HCT116 (cell line): Measurements from ENCODE around the gene ZNF20. TPM values are rescaled to one million over a fixed set of nuclear protein-coding genes. Genes with fewer than 3 reads are reported as not detected.

Experiments used
- ATAC-seq: fragments of 200-7000 bp; cut with Tn5 transposase; 2 replicates; pipeline ENCODE4 v1.9.1; 2020; ENCODE audit warnings: mild to moderate bottlenecking, moderate library complexity
- BruUV-seq: library from RNA; stranded (reverse); fragments of 400-500 nt; replicated peaks from 2 replicates; lab custom pipeline; 2021; lab: Mats Ljungman, UMichigan
- CTCF ChIA-PET: fragments of 300-600 bp; sonication (Branson Sonifier 250); formaldehyde crosslinking; loops from one replicate; lab custom pipeline; 2021; ENCODE audit warnings: antibody characterized with exemption; lab: Charles Lee
- POLR2A ChIA-PET: fragments of 300-600, 350-600 bp; sonication (Branson Sonifier 250); formaldehyde crosslinking; loops from one replicate; lab custom pipeline; 2021; ENCODE audit warnings: antibody characterized with exemption; lab: Charles Lee
- RAD21 ChIA-PET, 2 experiments: fragments of 300-600 bp; sonication (Branson Sonifier 250); formaldehyde crosslinking; loops; one replicate each; lab custom pipeline; 2023; ENCODE audit warnings: low total read pairs in 2 of 2; ENCODE audit not compliant: uncharacterized antibody in 2 of 2, unreplicated experiment in 2 of 2, low non-redundant PET in 1 of 2; lab: Charles Lee
- DNase-seq: peaks from one replicate; pipeline ENCODE4 v3.0.0-alpha.2; 2010; ENCODE audit warnings: low read depth, low spot score
- H2AFZ ChIP-seq: fragments of 200-600 bp; shearing (Covaris generic), sonication (generic); 2 replicates; pipeline ENCODE4 v1.6.1; 2017; ENCODE audit warnings: low read depth, mixed run types, mixed read lengths, antibody characterized with exemption, low read length; ENCODE audit not compliant: poor library complexity, severe bottlenecking
- H3K27ac ChIP-seq: 2 replicates; pipeline ENCODE4 v1.5.1; 2012; ENCODE audit warnings: low read depth, low read length
- H3K27me3 ChIP-seq: fragments of 200-600 bp; sonication (generic); 2 replicates; pipeline ENCODE4 v1.6.1; 2016; ENCODE audit warnings: mixed run types, low read length, mixed read lengths; ENCODE audit not compliant: insufficient read depth
- H3K36me3 ChIP-seq, 2 experiments: fragments of 200-500 bp in 1 of 2; fragments of 200-600 bp in 1 of 2; sonication (Bioruptor generic) in 1 of 2; sonication (generic) in 1 of 2; 2 replicates each; pipeline versions ENCODE4 v1.5.1 to v1.6.1; 2014 to 2016; ENCODE audit warnings: low read length in 2 of 2, inconsistent platforms in 1 of 2, mixed read lengths in 1 of 2, mixed run types in 1 of 2; ENCODE audit not compliant: insufficient read depth in 2 of 2, control insufficient read depth in 1 of 2
- H3K4me1 ChIP-seq, 2 experiments: fragments of 200-600 bp in 1 of 2; sonication (generic) in 1 of 2; 2 replicates each; pipeline versions ENCODE4 v1.5.1 to v1.6.1; 2012 to 2017; ENCODE audit warnings: low read length in 2 of 2, inconsistent platforms in 1 of 2, mild to moderate bottlenecking in 1 of 2, mixed read lengths in 1 of 2, mixed run types in 1 of 2, moderate library complexity in 1 of 2; ENCODE audit not compliant: insufficient read depth in 2 of 2, control insufficient read depth in 1 of 2
- H3K4me2 ChIP-seq: fragments of 200-600 bp; sonication (generic); 2 replicates; pipeline ENCODE4 v1.6.1; 2017; ENCODE audit warnings: mixed run types, low read length, mixed read lengths
- H3K4me3 ChIP-seq, 2 experiments: fragments of 200-600 bp in 1 of 2; sonication (generic) in 1 of 2; replicated peaks in 1 of 2; 2 replicates each; pipeline ENCODE4 v1.5.1; 2011 to 2016; ENCODE audit warnings: low read length in 2 of 2, control low read depth in 1 of 2, low read depth in 1 of 2, mild to moderate bottlenecking in 1 of 2, mixed read lengths in 1 of 2, mixed run types in 1 of 2
- H3K79me2 ChIP-seq: fragments of 200-600 bp; sonication (generic); 2 replicates; pipeline ENCODE4 v1.6.1; 2017; ENCODE audit warnings: mild to moderate bottlenecking, mixed run types, low read length, moderate library complexity, mixed read lengths; ENCODE audit not compliant: insufficient read depth
- H3K9ac ChIP-seq: fragments of 200-600 bp; sonication (generic); 2 replicates; pipeline ENCODE4 v1.6.1; 2016; ENCODE audit warnings: low read length, mixed read lengths
- H3K9me2 ChIP-seq: fragments of 200-600 bp; sonication (generic), shearing (Covaris generic); 2 replicates; pipeline ENCODE4 v1.6.1; 2017; ENCODE audit warnings: mixed run types, mild to moderate bottlenecking, moderate library complexity; ENCODE audit not compliant: insufficient read depth
- H3K9me3 ChIP-seq, 2 experiments: fragments of 200-500 bp in 1 of 2; fragments of 200-600 bp in 1 of 2; sonication (Bioruptor generic) in 1 of 2; sonication (generic) in 1 of 2; 2 replicates each; pipeline ENCODE4 v1.6.1; 2014 to 2017; ENCODE audit warnings: low read length in 2 of 2, mixed read lengths in 2 of 2, inconsistent platforms in 1 of 2, low read depth in 1 of 2, mild to moderate bottlenecking in 1 of 2, mixed run types in 1 of 2, moderate library complexity in 1 of 2; ENCODE audit not compliant: control insufficient read depth in 1 of 2, insufficient read depth in 1 of 2
- H4K20me1 ChIP-seq: fragments of 200-600 bp; sonication (generic), shearing (Covaris generic); 2 replicates; pipeline ENCODE4 v1.6.1; 2017; ENCODE audit warnings: mixed run types, mild to moderate bottlenecking, moderate library complexity; ENCODE audit not compliant: insufficient read depth
- CBX3 ChIP-seq: IDR thresholded peaks from 2 replicates; pipeline ENCODE4 v1.6.1; 2012; ENCODE audit warnings: low read depth
- CTCF ChIP-seq, 3 experiments: fragments of 200-600 bp in 1 of 3; sonication (generic) in 1 of 3; IDR thresholded peaks in 2 of 3; conservative IDR thresholded peaks in 1 of 3; 2 replicates each; pipeline ENCODE4 v1.5.1; 2012 to 2017; ENCODE audit warnings: low read depth in 2 of 3, low read length in 2 of 3, antibody characterized with exemption in 1 of 3, borderline replicate concordance in 1 of 3, control low read depth in 1 of 3, mild to moderate bottlenecking in 1 of 3, mixed read lengths in 1 of 3, mixed run types in 1 of 3, moderate library complexity in 1 of 3; ENCODE audit not compliant: insufficient read depth in 1 of 3
- MAX ChIP-seq: IDR thresholded peaks from 2 replicates; pipeline ENCODE4 v1.6.1; 2012
- POLR2AphosphoS5 ChIP-seq: IDR thresholded peaks from 2 replicates; pipeline ENCODE4 v1.6.1; 2011; ENCODE audit warnings: mild to moderate bottlenecking, low read depth, low read length, moderate library complexity
- RAD21 ChIP-seq: IDR thresholded peaks from 2 replicates; pipeline ENCODE4 v1.6.1; 2012; ENCODE audit warnings: low read depth, mild to moderate bottlenecking
- intact Hi-C: fragments of 100-400 bp; cut with micrococcal nuclease; formaldehyde crosslinking; loops from 2 replicates; pipeline ENCODE4 v1.10.0; 2022
- total RNA-seq: library from RNA; stranded (reverse); gene quantifications from one replicate; pipeline ENCODE4 v1.2.1, GENCODE V29; 2021; ENCODE audit not compliant: unreplicated experiment

ZNF20 gene
- total RNA-seq, 1 experiment from 2014 or later, result 1.0 TPM

- peak overlapping the region; percentile 60 for H3K4me2 ChIP-seq
- peak; percentile 85 for ATAC-seq
- TF ChIP-seq MAX, result no peak
- TF ChIP-seq RAD21, result peak; percentile 85
- peak; percentile 36; the same call in 1 of the 2 replicates for TF ChIP-seq CBX3
- peak; percentile 68 to 71 (median 69); a peak in 5 of 6 replicates for TF ChIP-seq CTCF (IDR thresholded peaks at IDR 0.05 in 2 of 3, conservative IDR thresholded peaks at IDR 0.05 in 1 of 3; ENCODE audit: borderline replicate concordance in 1 of 3, insufficient read depth in 1 of 3, low read depth in 2 of 3, low read length in 2 of 3)
- no peak for TF ChIP-seq POLR2AphosphoS5
- TF ChIP-seq, all 23 proteins: peak for 3
- Histone ChIP-seq H3K9me2 (no peaks in the 10 kb centered on the region), H2AFZ (no peak overlapping the region), H3K4me3 (peak overlapping the region; percentile 44 to 50), H3K79me2 (no peaks in the 10 kb centered on the region), H4K20me1 (no peaks in the 10 kb centered on the region), H3K9me3 (peaks cover 11 to 14% of the 10 kb centered on the region in 2 experiments; a peak in 2 of 4 replicates), H3K4me1 (no peaks in the 10 kb centered on the region), H3K27me3 (no peaks in the 10 kb centered on the region), H3K9ac (no peak overlapping the region), H3K36me3 (no peaks in the 10 kb centered on the region), H3K27ac (no peak overlapping the region)
- intact Hi-C loops, result loop anchor here (1.0 kb wide), 2 partner anchors 217 to 259 kb away; no protein-coding TSS in a partner anchor
- ChIA-PET CTCF (no interaction called here), RAD21 (interaction anchor here in 1 of 2 experiments (0.8 to 1.4 kb wide), 2 partner anchors 217 to 343 kb away, joined by 3 to 4 read pairs; no protein-coding TSS in a partner anchor), POLR2A (no interaction called here)
- BruUV-seq, result no TSS peak
- DNase-seq, result peak; percentile 52
These were observed 625 bp upstream of the ZNF20 start for GRCh38 chr19:12140545-12141404.
